T-helper 2 cell (primary cell): ENCODE data around the gene HDAC4.

Source experiments
- DNase-seq, 5 experiments: peaks; one replicate each; pipeline versions ENCODE4 v3.0.0 to v3.0.0-alpha.2; 2012 to 2022

The HDAC4 gene

GRCh38 chr2:239294571-239295054 is 106.2 kb downstream of the HDAC4 start:
- DNase-seq = no peak

DNA sequence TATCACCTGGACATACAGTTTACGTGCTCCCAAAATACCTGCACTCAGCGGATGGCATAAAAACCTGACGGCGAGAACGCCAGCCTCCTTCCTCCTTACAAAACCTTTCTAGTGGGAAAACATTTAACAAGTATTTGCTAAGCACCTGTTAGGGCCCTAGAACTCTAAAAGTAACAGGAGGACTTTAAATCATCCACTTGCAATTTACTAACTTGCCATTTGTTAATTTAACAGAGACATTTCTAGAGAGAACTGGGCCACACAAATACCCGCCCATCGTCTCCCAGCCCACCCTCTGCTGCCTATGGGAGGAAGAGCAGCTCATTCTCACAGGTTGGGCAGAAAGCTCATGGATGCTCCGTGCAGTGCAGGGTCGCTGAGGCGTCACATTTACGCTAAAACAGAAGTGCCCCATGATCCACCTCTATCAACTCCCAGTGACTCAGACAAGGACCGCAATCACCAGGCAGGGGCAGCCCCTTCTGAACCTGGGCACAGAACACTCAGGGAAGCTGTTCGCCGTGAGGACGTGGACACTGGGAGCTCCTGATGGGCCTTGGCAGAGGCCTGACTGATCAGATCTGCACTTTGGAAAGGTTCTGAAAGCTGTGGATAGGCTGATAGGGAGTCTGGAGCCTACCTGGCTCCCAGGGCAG is 106.9 kb downstream of the HDAC4 start:
- DNase-seq = peak in 4 of 5 experiments; percentile 22 to 85 (median 52)

GRCh38 chr2:239292959-239293774 is 107.7 kb downstream of the HDAC4 start:
- DNase-seq = no peak

DNA sequence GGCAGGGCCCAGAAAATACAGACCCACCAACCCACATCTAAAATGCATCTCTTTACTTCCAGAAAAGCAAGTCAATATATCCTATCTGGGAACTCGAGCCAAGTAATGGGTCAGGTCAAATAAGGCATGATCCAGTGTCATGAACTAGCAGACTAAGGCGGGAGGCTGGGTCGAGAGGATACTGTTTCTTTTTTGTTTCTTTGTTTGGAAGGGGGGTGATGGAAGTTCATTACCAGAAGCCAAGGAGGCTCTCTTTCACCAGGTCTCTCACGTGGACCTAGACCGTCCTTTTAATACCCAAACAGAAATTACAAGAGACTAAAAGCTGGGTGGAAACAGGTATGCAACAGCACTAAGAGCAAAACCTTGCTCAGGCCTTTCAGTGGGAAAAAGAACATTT is 108.3 kb downstream of the HDAC4 start:
- no peak for DNase-seq

DNA sequence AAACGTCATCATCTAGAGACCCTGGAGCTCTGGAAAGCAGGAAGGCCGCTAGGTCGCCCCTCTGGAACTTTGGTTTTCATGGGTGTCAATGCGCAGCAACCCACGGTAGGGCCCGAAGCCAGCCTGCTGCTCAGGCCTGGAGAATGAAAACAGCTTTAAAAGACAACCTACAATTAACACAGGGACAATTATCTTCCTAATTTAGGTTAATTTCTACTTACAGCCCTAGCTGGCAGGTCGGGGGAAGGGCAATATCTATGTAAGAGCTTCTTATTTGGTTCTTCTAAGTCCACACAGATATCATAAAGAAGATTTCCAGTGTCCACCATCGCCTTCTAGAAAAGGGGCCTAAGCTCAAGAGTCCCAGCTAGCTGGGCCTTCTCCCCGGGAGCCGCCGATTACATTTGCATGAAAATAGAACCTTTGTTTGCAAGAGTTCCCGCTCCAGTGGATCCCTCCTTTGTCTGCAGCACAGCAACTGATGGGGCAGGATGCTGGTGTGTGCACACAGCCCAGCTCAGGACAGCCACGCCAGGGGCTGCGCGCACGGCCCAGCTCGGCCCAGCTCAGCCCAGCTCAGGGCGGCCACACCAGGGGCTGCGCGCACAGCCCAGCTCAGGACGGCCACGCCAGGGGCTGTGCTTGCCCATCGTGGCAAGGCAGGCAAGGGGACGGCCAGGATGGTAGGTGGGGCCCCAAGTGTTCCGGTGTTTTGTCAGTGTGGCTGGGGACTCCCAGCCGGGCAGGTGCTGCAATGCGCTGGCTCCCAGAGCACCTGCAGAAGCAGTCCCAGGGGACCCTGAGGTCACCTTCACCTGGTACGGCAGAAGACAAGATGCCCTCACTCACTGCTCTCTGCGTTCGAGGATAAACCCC is 109.1 kb downstream of the HDAC4 start:
- DNase-seq = no peak

- no peak for DNase-seq
Measured at GRCh38 chr2:239290618-239291474, 110.0 kb downstream of the HDAC4 start.

- peak in 2 of 5 experiments; percentile 23 to 74 for DNase-seq
Measured at GRCh38 chr2:239289545-239289944, 111.3 kb downstream of the HDAC4 start.

GRCh38 chr2:239288951-239289511 is 111.8 kb downstream of the HDAC4 start:
- peak in 2 of 5 experiments; percentile 62 to 91 for DNase-seq

- DNase-seq = no peak
Measured at GRCh38 chr2:239288237-239288636, 112.6 kb downstream of the HDAC4 start.

DNA sequence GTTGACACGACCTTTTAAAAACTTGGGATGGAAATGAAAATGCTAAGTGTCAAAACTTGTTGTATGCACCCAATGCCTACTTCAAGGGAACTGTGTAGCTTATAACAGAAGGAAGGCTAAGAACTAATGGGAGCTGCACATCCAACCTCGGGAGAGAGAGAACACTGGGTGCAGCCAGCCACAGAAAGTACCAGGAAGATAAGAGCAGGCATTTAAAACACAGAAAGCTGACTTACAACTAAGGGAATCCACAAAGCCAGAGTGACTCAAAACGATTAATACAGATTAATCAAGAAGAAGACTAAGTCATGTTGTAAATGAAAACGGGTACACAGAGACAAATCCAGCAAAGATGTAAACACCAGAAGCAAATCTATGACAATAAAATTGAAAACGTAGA is 113.4 kb downstream of the HDAC4 start:
- peak in 1 of 5 experiments; percentile 45 for DNase-seq

GRCh38 chr2:239286901-239287300 is 113.9 kb downstream of the HDAC4 start:
- DNase-seq = no peak

GRCh38 chr2:239285932-239286230 is 114.9 kb downstream of the HDAC4 start:
- peak in 1 of 5 experiments; percentile 58 for DNase-seq

DNA sequence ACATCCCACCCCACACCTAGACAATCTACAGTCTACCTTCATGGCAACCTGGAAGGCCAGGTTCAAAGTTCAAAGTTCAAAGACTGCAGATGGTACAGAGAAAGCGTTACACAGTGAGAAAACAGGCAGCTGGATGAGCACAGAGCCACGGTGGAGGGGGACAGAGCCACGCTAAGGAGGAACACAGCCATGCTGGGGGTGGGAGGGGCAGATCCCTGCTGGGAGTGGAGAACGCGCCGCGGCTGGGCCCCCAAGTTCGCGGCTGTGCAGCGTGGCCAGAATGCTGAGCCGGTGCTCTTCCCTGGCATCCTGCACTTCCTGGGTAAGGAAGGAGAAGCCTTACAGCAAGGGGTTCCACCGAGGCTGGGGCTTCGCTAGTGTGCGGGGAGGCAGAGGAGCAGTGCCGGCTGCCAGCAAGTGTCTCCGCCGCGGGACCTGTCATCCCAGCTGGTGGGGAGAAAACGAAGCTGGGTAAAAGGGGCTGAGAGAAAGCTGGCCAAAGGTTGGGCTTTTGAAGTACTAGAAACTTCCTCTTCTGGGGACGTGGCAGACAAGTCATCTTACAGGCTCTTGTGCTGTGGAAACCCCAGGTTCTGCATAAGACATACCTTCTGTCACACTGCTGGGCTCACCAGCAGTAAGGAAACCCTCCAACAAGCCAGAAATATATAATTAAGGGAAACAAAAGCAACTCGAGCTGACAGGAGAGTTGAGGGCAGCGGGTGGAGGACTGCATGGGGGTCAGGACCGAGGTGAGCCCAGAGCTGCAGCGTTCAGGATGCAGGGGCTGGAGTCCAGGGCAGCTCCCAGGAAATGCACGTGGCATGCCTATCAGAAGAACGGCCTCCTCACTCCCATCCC is 115.5 kb downstream of the HDAC4 start:
- peak in 1 of 5 experiments; percentile 73 for DNase-seq

DNA sequence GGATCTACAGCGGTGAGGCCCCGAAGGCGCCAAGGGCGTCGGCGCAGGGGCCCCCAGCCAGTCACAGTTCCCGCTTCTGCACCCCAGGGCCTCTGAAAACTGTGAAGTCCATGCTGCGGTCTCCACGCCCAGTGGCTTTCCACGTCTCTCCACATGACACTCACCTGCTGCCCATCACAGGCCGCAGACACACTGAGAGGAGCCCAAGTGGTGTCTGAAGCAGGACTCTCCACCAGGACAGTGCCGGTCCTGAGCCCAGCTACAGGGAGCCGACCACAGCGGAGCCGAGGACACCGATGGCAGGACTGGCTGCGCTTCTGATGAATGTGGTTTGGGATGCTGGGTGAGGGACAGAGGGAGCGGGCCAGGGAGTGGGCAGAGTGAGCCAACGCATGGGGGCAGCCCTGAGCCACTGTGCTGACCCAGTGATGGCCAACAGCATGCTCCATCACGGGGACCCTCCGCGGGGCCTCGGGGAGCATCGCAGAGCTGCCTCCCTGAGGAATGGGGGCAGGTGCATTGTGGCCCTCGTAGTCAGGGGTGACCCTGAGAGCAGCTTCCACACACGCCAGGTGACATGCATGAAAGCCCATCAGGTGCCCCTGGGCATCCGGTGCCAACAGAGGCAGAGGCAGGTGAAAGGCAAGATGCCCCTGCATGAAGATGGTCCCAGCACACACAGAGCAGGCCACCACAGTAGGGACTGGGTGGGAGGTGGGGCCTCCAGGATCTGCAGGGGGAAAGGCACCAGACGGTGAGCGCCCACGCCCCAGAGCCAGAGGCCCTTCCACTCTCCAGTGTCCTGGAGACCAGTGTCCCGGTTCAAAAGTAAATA is 116.6 kb downstream of the HDAC4 start:
- DNase-seq = no peak

- no peak for DNase-seq
Measured at GRCh38 chr2:239283288-239283945, 117.4 kb downstream of the HDAC4 start.

GRCh38 chr2:239282448-239283287 is 118.2 kb downstream of the HDAC4 start:
- DNase-seq = no peak

GRCh38 chr2:239280296-239281017 is 120.4 kb downstream of the HDAC4 start:
- peak in 1 of 5 experiments; percentile 31 for DNase-seq
